Liver (tissue), 9 donors: ENCODE results near the gene HIGD1A. TPM values are rescaled to one million over a fixed set of nuclear protein-coding genes. Genes with fewer than 3 reads are reported as not detected.

ENCODE experiments used
- DNase-seq: peaks from one replicate; pipeline ENCODE4 v3.0.0-alpha.2; 2017; ENCODE audit warnings: low spot score
- H3K27ac ChIP-seq, 2 donors: one replicate each; pipeline ENCODE4 v1.7.0; 2013; ENCODE audit warnings: inconsistent platforms in 2 of 2, low read length in 2 of 2, control low read depth in 1 of 2, low read depth in 1 of 2, mild to moderate bottlenecking in 1 of 2
- H3K27me3 ChIP-seq, 4 donors: one replicate each; pipeline versions ENCODE4 v1.6.1 to v1.7.0; 2013; ENCODE audit warnings: low read length in 3 of 4, inconsistent platforms in 1 of 4, mild to moderate bottlenecking in 1 of 4, moderate library complexity in 1 of 4; ENCODE audit not compliant: control insufficient read depth in 4 of 4, insufficient read depth in 4 of 4
- H3K36me3 ChIP-seq, 4 donors: one replicate each; pipeline versions ENCODE4 v1.6.1 to v1.7.0; 2013; ENCODE audit warnings: low read length in 3 of 4, mild to moderate bottlenecking in 3 of 4, low read depth in 1 of 4, moderate library complexity in 1 of 4; ENCODE audit not compliant: control insufficient read depth in 4 of 4, insufficient read depth in 3 of 4
- H3K4me1 ChIP-seq, 4 donors: one replicate each; pipeline versions ENCODE4 v1.6.1 to v1.7.0; 2013; ENCODE audit warnings: low read length in 3 of 4, mild to moderate bottlenecking in 3 of 4, moderate library complexity in 1 of 4; ENCODE audit not compliant: control insufficient read depth in 4 of 4, insufficient read depth in 4 of 4
- H3K4me3 ChIP-seq, 3 donors: one replicate each; pipeline versions ENCODE4 v1.6.1 to v1.7.0; 2013; ENCODE audit warnings: low read length in 3 of 3, control low read depth in 1 of 3, low read depth in 1 of 3, mild to moderate bottlenecking in 1 of 3
- H3K9ac ChIP-seq, 2 donors: one replicate each; pipeline ENCODE4 v1.7.0; 2013; ENCODE audit warnings: low read length in 2 of 2, mild to moderate bottlenecking in 2 of 2, moderate library complexity in 2 of 2, control low read depth in 1 of 2, low read depth in 1 of 2
- H3K9me3 ChIP-seq, 4 donors: one replicate each; pipeline versions ENCODE4 v1.6.1 to v1.7.0; 2013; ENCODE audit warnings: low read length in 3 of 4; ENCODE audit not compliant: control insufficient read depth in 4 of 4
- CTCF ChIP-seq: fragments of 150-350 bp; IDR thresholded peaks from 2 replicates; pipeline ENCODE4 v1.5.1; 2017; ENCODE audit warnings: improper control_type of control experiment, low read depth, low read length; ENCODE audit not compliant: missing input control
- FOXA2 ChIP-seq: IDR thresholded peaks from 2 replicates; pipeline ENCODE4 v1.6.1; 2016; ENCODE audit warnings: antibody characterized with exemption
- GABPA ChIP-seq, 2 donors: IDR thresholded peaks in 1 of 2; conservative IDR thresholded peaks in 1 of 2; 2 replicates each; pipeline ENCODE4 v1.6.1; 2016; ENCODE audit warnings: antibody characterized with exemption in 2 of 2, mild to moderate bottlenecking in 1 of 2, moderate library complexity in 1 of 2
- HNF4G ChIP-seq: IDR thresholded peaks from 2 replicates; pipeline ENCODE4 v1.6.1; 2016; ENCODE audit warnings: antibody characterized with exemption
- JUND ChIP-seq, 2 donors: IDR thresholded peaks; 2 replicates each; pipeline ENCODE4 v1.6.1; 2016; ENCODE audit warnings: antibody characterized with exemption in 2 of 2
- NR2F2 ChIP-seq: IDR thresholded peaks from 2 replicates; pipeline ENCODE4 v1.6.1; 2016; ENCODE audit warnings: antibody characterized with exemption
- RAD21 ChIP-seq, 2 donors: IDR thresholded peaks; 2 replicates each; pipeline ENCODE4 v1.6.1; 2016; ENCODE audit warnings: antibody characterized with exemption in 2 of 2, mild to moderate bottlenecking in 2 of 2
- RXRA ChIP-seq, 2 donors: IDR thresholded peaks; 2 replicates each; pipeline ENCODE4 v1.6.1; 2017 to 2018; ENCODE audit warnings: antibody characterized with exemption in 2 of 2, mild to moderate bottlenecking in 1 of 2
- YY1 ChIP-seq: IDR thresholded peaks from 2 replicates; pipeline ENCODE4 v1.6.1; 2016; ENCODE audit warnings: antibody characterized with exemption, mild to moderate bottlenecking
- ZBTB33 ChIP-seq: IDR thresholded peaks from 2 replicates; pipeline ENCODE4 v1.6.1; 2016; ENCODE audit warnings: antibody characterized with exemption
- WGBS: extraction: QIAGEN DNeasy Blood & Tissue Kit; methylation state at CpG from one replicate; pipeline ENCODE4 v1.1.7; 2013; 5-methylcytosine and 5-hydroxymethylcytosine counted together
- polyA plus RNA-seq, 2 donors: library from polyadenylated mRNA; stranded (reverse) in 1 of 2; unstranded in 1 of 2; fragments of 200-250 nt in 1 of 2; fragments of >200 nt in 1 of 2; fragmentation: Nextera tagmentation in 1 of 2; extraction: Ambion mirVana in 1 of 2; gene quantifications; one replicate each; pipeline versions ENCODE4 v1.2.1 to v1.2.3, GENCODE V29; 2013 to 2015
- total RNA-seq, 2 donors: library from RNA; depleted of rRNA; stranded (reverse); fragments of >200 nt; gene quantifications; one replicate each; pipeline ENCODE4 v1.2.3, GENCODE V29; 2014
- TF ChIP-seq, protein P1 (sequence below): IDR thresholded peaks from 2 replicates; pipeline ENCODE4 v1.6.1; 2016; ENCODE audit warnings: antibody characterized with exemption
- TF ChIP-seq, protein P2 (sequence below): IDR thresholded peaks from 2 replicates; pipeline ENCODE4 v1.6.1; 2016; ENCODE audit warnings: antibody characterized with exemption, mild to moderate bottlenecking
- donor health status: healthy.
- donor health status: healthy.
- donor health status: healthy.
- donor health status: healthy.
- donor health status: healthy.

The HIGD1A gene
- total and polyA plus RNA-seq, 4 donors, result 117 to 256 (median 245) TPM

- no peaks in the 10 kb centered on the region for H3K9me3 ChIP-seq
- H3K27me3 ChIP-seq, result no peaks in the 10 kb centered on the region
- 90% methylated on average over 3 of the region's 3 CpGs for WGBS
- peak; percentile 16 for DNase-seq
- H3K36me3 ChIP-seq, result no peaks in the 10 kb centered on the region
- no peak for TF ChIP-seq FOXA2
- H3K4me3 ChIP-seq, result no peak overlapping the region
- H3K4me1 ChIP-seq, result peaks cover 0 to 9% (median 6%) of the 10 kb centered on the region in 4 donors
- no peak overlapping the region for H3K9ac ChIP-seq
- no peak overlapping the region for H3K27ac ChIP-seq
These were observed 62.5 kb downstream of the HIGD1A start for GRCh38 chr3:42741796-42742195.

- Histone ChIP-seq H3K36me3 (no peaks in the 10 kb centered on the region), H3K9ac (no peak overlapping the region), H3K27ac (no peak overlapping the region), H3K9me3 (no peaks in the 10 kb centered on the region), H3K27me3 (no peaks in the 10 kb centered on the region), H3K4me1 (no peaks in the 10 kb centered on the region), H3K4me3 (no peak overlapping the region)
- DNase-seq, result peak; percentile 30
- 93% methylated on average over 12 of the region's 12 CpGs for WGBS
- TF ChIP-seq YY1 (no peak), JUND (IDR thresholded peaks at IDR 0.05) (no peak), NR2F2 (no peak), HNF4G (no peak), RXRA (IDR thresholded peaks at IDR 0.05) (no peak), GABPA (IDR thresholded peaks at IDR 0.05 in 1 of 2, conservative IDR thresholded peaks at IDR 0.05 in 1 of 2) (no peak), CTCF (no peak), RAD21 (IDR thresholded peaks at IDR 0.05) (no peak), ZBTB33 (no peak)
- TF ChIP-seq, protein P1, sequence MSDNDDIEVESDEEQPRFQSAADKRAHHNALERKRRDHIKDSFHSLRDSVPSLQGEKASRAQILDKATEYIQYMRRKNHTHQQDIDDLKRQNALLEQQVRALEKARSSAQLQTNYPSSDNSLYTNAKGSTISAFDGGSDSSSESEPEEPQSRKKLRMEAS, result no peak
- TF ChIP-seq, protein P2, sequence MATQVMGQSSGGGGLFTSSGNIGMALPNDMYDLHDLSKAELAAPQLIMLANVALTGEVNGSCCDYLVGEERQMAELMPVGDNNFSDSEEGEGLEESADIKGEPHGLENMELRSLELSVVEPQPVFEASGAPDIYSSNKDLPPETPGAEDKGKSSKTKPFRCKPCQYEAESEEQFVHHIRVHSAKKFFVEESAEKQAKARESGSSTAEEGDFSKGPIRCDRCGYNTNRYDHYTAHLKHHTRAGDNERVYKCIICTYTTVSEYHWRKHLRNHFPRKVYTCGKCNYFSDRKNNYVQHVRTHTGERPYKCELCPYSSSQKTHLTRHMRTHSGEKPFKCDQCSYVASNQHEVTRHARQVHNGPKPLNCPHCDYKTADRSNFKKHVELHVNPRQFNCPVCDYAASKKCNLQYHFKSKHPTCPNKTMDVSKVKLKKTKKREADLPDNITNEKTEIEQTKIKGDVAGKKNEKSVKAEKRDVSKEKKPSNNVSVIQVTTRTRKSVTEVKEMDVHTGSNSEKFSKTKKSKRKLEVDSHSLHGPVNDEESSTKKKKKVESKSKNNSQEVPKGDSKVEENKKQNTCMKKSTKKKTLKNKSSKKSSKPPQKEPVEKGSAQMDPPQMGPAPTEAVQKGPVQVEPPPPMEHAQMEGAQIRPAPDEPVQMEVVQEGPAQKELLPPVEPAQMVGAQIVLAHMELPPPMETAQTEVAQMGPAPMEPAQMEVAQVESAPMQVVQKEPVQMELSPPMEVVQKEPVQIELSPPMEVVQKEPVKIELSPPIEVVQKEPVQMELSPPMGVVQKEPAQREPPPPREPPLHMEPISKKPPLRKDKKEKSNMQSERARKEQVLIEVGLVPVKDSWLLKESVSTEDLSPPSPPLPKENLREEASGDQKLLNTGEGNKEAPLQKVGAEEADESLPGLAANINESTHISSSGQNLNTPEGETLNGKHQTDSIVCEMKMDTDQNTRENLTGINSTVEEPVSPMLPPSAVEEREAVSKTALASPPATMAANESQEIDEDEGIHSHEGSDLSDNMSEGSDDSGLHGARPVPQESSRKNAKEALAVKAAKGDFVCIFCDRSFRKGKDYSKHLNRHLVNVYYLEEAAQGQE, result no peak
These were observed 64.7 kb downstream of the HIGD1A start for GRCh38 chr3:42739401-42740158.
